WTC11 (cell line): Measurements from ENCODE around the gene UNCX. TPM values are rescaled to one million over a fixed set of nuclear protein-coding genes. Genes with fewer than 3 reads are reported as not detected.
A peak's percentile ranks its signal among the peaks of the same experiment; 100 is the strongest.

Source experiments
- ATAC-seq: fragments of 200-7000 bp; cut with Tn5 transposase; 2 replicates; pipeline ENCODE4 v1.10.0; 2021; ENCODE audit warnings: mild to moderate bottlenecking, moderate library complexity
- CTCF ChIA-PET: fragments of 300-600 bp; sonication (Branson Sonifier 250); formaldehyde crosslinking; loops from one replicate; lab custom pipeline; 2021; ENCODE audit warnings: antibody characterized with exemption; lab: Charles Lee
- POLR2A ChIA-PET: fragments of 350-600 bp; sonication (Branson Sonifier 250); formaldehyde crosslinking; loops from one replicate; lab custom pipeline; 2021; ENCODE audit warnings: antibody characterized with exemption; lab: Charles Lee
- DNase-seq: peaks from one replicate; pipeline ENCODE4 v3.0.0; 2021; ENCODE audit warnings: low spot score
- H3K27ac Mint-ChIP-seq: 2 replicates; pipeline ENCODE4 v1.8.0; 2021; ENCODE audit warnings: mixed read lengths
- H3K27me3 Mint-ChIP-seq: 2 replicates; pipeline ENCODE4 v1.8.0; 2021; ENCODE audit warnings: low read depth, mild to moderate bottlenecking, moderate library complexity, mixed read lengths
- H3K36me3 Mint-ChIP-seq: 2 replicates; pipeline ENCODE4 v1.8.0; 2021; ENCODE audit warnings: mixed read lengths
- H3K4me1 Mint-ChIP-seq: 2 replicates; pipeline ENCODE4 v1.8.0; 2022; ENCODE audit warnings: mixed read lengths
- H3K4me3 Mint-ChIP-seq: 2 replicates; pipeline ENCODE4 v1.8.0; 2021; ENCODE audit warnings: mild to moderate bottlenecking, moderate library complexity, mixed read lengths
- H3K9me3 Mint-ChIP-seq: 2 replicates; pipeline ENCODE4 v1.8.0; 2021; ENCODE audit warnings: mixed read lengths
- ARID4B ChIP-seq: sonication (generic); formaldehyde crosslinking; IDR thresholded peaks from 2 replicates; pipeline ENCODE4 v1.8.0; 2023; ENCODE audit warnings: missing genetic modification reagents, mild to moderate bottlenecking, borderline replicate concordance
- CTCF ChIP-seq: fragments of 200-600 bp; IDR thresholded peaks from 2 replicates; pipeline ENCODE4 v1.8.0; 2022; ENCODE audit warnings: antibody characterized with exemption
- E2F1 ChIP-seq: sonication (generic); formaldehyde crosslinking; IDR thresholded peaks from 2 replicates; pipeline ENCODE4 v1.8.0; 2022; ENCODE audit warnings: mild to moderate bottlenecking, missing genetic modification reagents
- E2F4 ChIP-seq: sonication (generic); formaldehyde crosslinking; IDR thresholded peaks from 2 replicates; pipeline ENCODE4 v1.8.1; 2022; ENCODE audit warnings: low read depth, mild to moderate bottlenecking, moderate library complexity, missing genetic modification reagents, borderline replicate concordance
- FOXK1 ChIP-seq: sonication (generic); formaldehyde crosslinking; IDR thresholded peaks from 2 replicates; pipeline ENCODE4 v1.8.0; 2022; ENCODE audit warnings: mild to moderate bottlenecking, moderate library complexity, missing genetic modification reagents
- ZMAT4 ChIP-seq: fragments of 250-450 bp; sonication (Bioruptor Pico); IDR thresholded peaks from 2 replicates; pipeline ENCODE4 v1.9.0; 2021; ENCODE audit warnings: mild to moderate bottlenecking
- ZNF263 ChIP-seq: sonication (generic); formaldehyde crosslinking; IDR thresholded peaks from 2 replicates; pipeline ENCODE4 v1.8.1; 2022; ENCODE audit warnings: low read depth, mild to moderate bottlenecking, moderate library complexity, missing genetic modification reagents
- ZNF416 ChIP-seq: fragments of 250-450 bp; sonication (Bioruptor Pico); IDR thresholded peaks from 2 replicates; pipeline ENCODE4 v1.9.0; 2021; ENCODE audit warnings: mild to moderate bottlenecking, inconsistent platforms
- ZNF423 ChIP-seq: fragments of 250-450 bp; sonication (Bioruptor Pico); IDR thresholded peaks from 2 replicates; pipeline ENCODE4 v2.1.2; 2022; ENCODE audit warnings: mild to moderate bottlenecking, moderate library complexity
- ZNF532 ChIP-seq: fragments of 250-450 bp; sonication (Bioruptor Pico); IDR thresholded peaks from 2 replicates; pipeline ENCODE4 v1.9.0; 2021; ENCODE audit warnings: mild to moderate bottlenecking, borderline replicate concordance
- total RNA-seq: library from RNA; stranded (reverse); gene quantifications from 3 replicates; pipeline ENCODE4 v1.2.3, GENCODE V29; 2021

UNCX gene
- total RNA-seq, 1 experiment from 2014 or later, result not detected

GRCh38 chr7:1227814-1228544, 4.7 kb upstream of the UNCX start (continued):
- TF ChIP-seq ZMAT4 (CRISPR knock-in tag), result no peak

- DNase-seq (no peak), ATAC-seq (no peak)
- peaks cover 49% of the 10 kb centered on the region for H3K4me1 Mint-ChIP-seq
- H3K9me3 Mint-ChIP-seq, result no peaks in the 10 kb centered on the region
- peaks cover 90% of the 10 kb centered on the region for H3K27me3 Mint-ChIP-seq
- ChIA-PET CTCF (interaction anchor here (1.0 to 2.9 kb wide), 4 partner anchors 10 to 140 kb away, joined by 3 to 13 read pairs (median 4); no protein-coding TSS in a partner anchor), POLR2A (interaction anchor here (1.1 to 1.2 kb wide), 2 partner anchors 13 to 253 kb away, joined by 3 to 4 read pairs; partner anchors contain the start of gene COX19)
- no peaks in the 10 kb centered on the region for H3K36me3 Mint-ChIP-seq
- H3K4me3 Mint-ChIP-seq, result peak overlapping the region; percentile 45
- H3K27ac Mint-ChIP-seq, result no peak overlapping the region
- no peak for TF ChIP-seq CTCF
- no peak for TF ChIP-seq E2F1 (CRISPR knock-in tag)
- TF ChIP-seq ARID4B (CRISPR knock-in tag), result no peak
- TF ChIP-seq ZNF263 (CRISPR knock-in tag), result no peak
- no peak for TF ChIP-seq FOXK1 (CRISPR knock-in tag)
Observed at GRCh38 chr7:1228545-1229201, 4.0 kb upstream of the UNCX start.

- DNase-seq, result peak; percentile 49
- H3K4me3 Mint-ChIP-seq, result peak overlapping the region; percentile 16; the same call in 1 of the 2 replicates
- H3K36me3 Mint-ChIP-seq, result no peaks in the 10 kb centered on the region
- no peak for TF ChIP-seq ZNF416 (CRISPR knock-in tag)
- TF ChIP-seq E2F4 (CRISPR knock-in tag), result no peak
- no peak for TF ChIP-seq ZNF532 (CRISPR knock-in tag)
- no peak for TF ChIP-seq E2F1 (CRISPR knock-in tag)
- peak; percentile 42 for TF ChIP-seq ZNF423 (CRISPR knock-in tag)
- H3K4me1 Mint-ChIP-seq, result peaks cover 53% of the 10 kb centered on the region
- H3K9me3 Mint-ChIP-seq, result no peaks in the 10 kb centered on the region
- no peak overlapping the region for H3K27ac Mint-ChIP-seq
- CTCF ChIA-PET, result interaction anchor here (1.1 to 1.2 kb wide), 2 partner anchors 15 to 190 kb away, joined by 3 to 4 read pairs; no protein-coding TSS in a partner anchor
- peaks cover 90% of the 10 kb centered on the region for H3K27me3 Mint-ChIP-seq
- peak; percentile 14 for ATAC-seq
- POLR2A ChIA-PET, result no interaction called here
Observed at GRCh38 chr7:1229202-1229947, 3.3 kb upstream of the UNCX start.
